Measurements from ENCODE around the gene NAA80.

GRCh38 chr3:50254577-50255250, 44.5 kb downstream of the NAA80 start:
- no peak for TF ChIP-seq CTCF (IDR thresholded peaks at IDR 0.05; ENCODE audit: insufficient read depth, low read depth, low read length)
- TF ChIP-seq EZH2 (IDR thresholded peaks at IDR 0.05; ENCODE audit: insufficient read depth, low read length) = no peak

Measured in astrocyte (in vitro differentiated cells and primary cell).